Activated CD8-positive, alpha-beta T cell treated with anti-CD3 and anti-CD28 coated beads for 36 hours (primary cell): Measurements from ENCODE around the gene C12orf60. TPM values are rescaled to one million over a fixed set of nuclear protein-coding genes. Genes with fewer than 3 reads are reported as not detected.

Experiments used
- ATAC-seq: fragments of 200-7000 bp; cut with Tn5 transposase; one replicate; pipeline ENCODE4 v1.10.0; 2021; ENCODE audit warnings: mild to moderate bottlenecking, moderate library complexity
- CTCF ChIA-PET: fragments of 350-600 bp; sonication (Branson Sonifier 250); formaldehyde crosslinking; loops from one replicate; lab custom pipeline; 2021; ENCODE audit warnings: antibody characterized with exemption; lab: Charles Lee
- POLR2A ChIA-PET: fragments of 350-600 bp; sonication (Branson Sonifier 250); formaldehyde crosslinking; loops from one replicate; lab custom pipeline; 2021; ENCODE audit warnings: antibody characterized with exemption; lab: Charles Lee
- DNase-seq: peaks from one replicate; pipeline ENCODE4 v3.0.0-alpha.2; 2020
- H3K27ac Mint-ChIP-seq: one replicate; pipeline ENCODE4 v1.8.0; 2021; ENCODE audit warnings: mild to moderate bottlenecking, mixed read lengths
- H3K27me3 Mint-ChIP-seq: one replicate; pipeline ENCODE4 v1.8.0; 2021; ENCODE audit warnings: mixed read lengths
- H3K36me3 Mint-ChIP-seq: one replicate; pipeline ENCODE4 v1.8.0; 2021; ENCODE audit warnings: low read depth, mixed read lengths
- H3K4me1 Mint-ChIP-seq: one replicate; pipeline ENCODE4 v1.8.0; 2021; ENCODE audit warnings: low read depth, mixed read lengths
- H3K4me3 Mint-ChIP-seq: one replicate; pipeline ENCODE4 v1.8.0; 2021; ENCODE audit warnings: mild to moderate bottlenecking, moderate library complexity, mixed read lengths
- H3K9me3 Mint-ChIP-seq: one replicate; pipeline ENCODE4 v1.8.0; 2021; ENCODE audit warnings: mixed read lengths
- CTCF ChIP-seq: fragments of 200-600 bp; IDR thresholded peaks from one replicate; pipeline ENCODE4 v1.8.0; 2022; ENCODE audit warnings: antibody characterized with exemption, mild to moderate bottlenecking
- intact Hi-C: fragments of 100-400 bp; cut with micrococcal nuclease; formaldehyde crosslinking; loops from one replicate; pipeline ENCODE4 v1.10.0; 2022
- total RNA-seq, 2 experiments: library from RNA; stranded (reverse); gene quantifications; one replicate each; pipeline ENCODE4 v1.2.3, GENCODE V29; 2021

C12orf60 gene
- total RNA-seq, 2 experiments from 2014 or later: 3.3 to 4.2 TPM

- Mint-ChIP-seq H3K27ac (peak overlapping the region; percentile 91), H3K4me1 (peaks cover 33% of the 10 kb centered on the region)
These were observed 29.8 kb upstream of the C12orf60 start for GRCh38 chr12:14773685-14774073.

GRCh38 chr12:14774074-14774905 is 29.2 kb upstream of the C12orf60 start:
- Mint-ChIP-seq H3K27me3 (no peaks in the 10 kb centered on the region), H3K4me3 (peak overlapping the region; percentile 92), H3K27ac (peak overlapping the region; percentile 91), H3K36me3 (peaks cover 22% of the 10 kb centered on the region), H3K4me1 (peaks cover 30% of the 10 kb centered on the region), H3K9me3 (no peaks in the 10 kb centered on the region)
- peak; percentile 69 for ATAC-seq
- no peak for TF ChIP-seq CTCF
- ChIA-PET CTCF (interaction anchor here (0.6 to 3.9 kb wide), 15 partner anchors 10 to 536 kb away, joined by 3 to 17 read pairs (median 3); partner anchors contain the start of genes ATF7IP, C12orf60, RERG and WBP11), POLR2A (interaction anchor here (1.0 to 2.9 kb wide), 10 partner anchors 10 to 187 kb away, joined by 3 to 15 read pairs (median 4); partner anchors contain the start of genes ARHGDIB, C12orf60 and WBP11)
- DNase-seq: peak; percentile 96
- intact Hi-C loops: loop anchor here (1.0 to 5.0 kb wide), 3 partner anchors 28 to 382 kb away; partner anchors contain the start of gene ARHGDIB

More at GRCh38 chr12:14773685-14774073, 29.8 kb upstream of the C12orf60 start:
- intact Hi-C loops: loop anchor here (1.0 to 5.0 kb wide), 3 partner anchors 29 to 381 kb away; partner anchors contain the start of gene ARHGDIB
- peak overlapping the region; percentile 92 for H3K4me3 Mint-ChIP-seq
- H3K36me3 Mint-ChIP-seq: peaks cover 28% of the 10 kb centered on the region
- ChIA-PET CTCF (interaction anchor here (0.8 to 3.9 kb wide), 9 partner anchors 9 to 408 kb away, joined by 3 to 16 read pairs (median 4); partner anchors contain the start of genes ATF7IP, C12orf60 and WBP11), POLR2A (interaction anchor here (0.9 to 2.9 kb wide), 6 partner anchors 10 to 188 kb away, joined by 3 to 15 read pairs (median 6); partner anchors contain the start of genes ARHGDIB, C12orf60 and WBP11)
- H3K27me3 Mint-ChIP-seq: no peaks in the 10 kb centered on the region
- DNase-seq (no peak), ATAC-seq (peak; percentile 1)
- H3K9me3 Mint-ChIP-seq: no peaks in the 10 kb centered on the region
- no peak for TF ChIP-seq CTCF

GRCh38 chr12:14774906-14775635 is 28.4 kb upstream of the C12orf60 start:
- CTCF ChIA-PET: interaction anchor here (0.6 to 3.9 kb wide), 15 partner anchors 9 to 537 kb away, joined by 3 to 17 read pairs (median 3); partner anchors contain the start of genes C12orf60, RERG and WBP11
- peaks cover 30% of the 10 kb centered on the region for H3K4me1 Mint-ChIP-seq
- peak overlapping the region; percentile 91 for H3K27ac Mint-ChIP-seq

GRCh38 chr12:14775636-14775980 is 27.9 kb upstream of the C12orf60 start:
- intact Hi-C loops: loop anchor here (2.0 kb wide), 1 partner anchor 185 kb away; the partner anchor contains the start of gene ARHGDIB
- no peak for TF ChIP-seq CTCF
- peaks cover 9% of the 10 kb centered on the region for H3K36me3 Mint-ChIP-seq
- no peaks in the 10 kb centered on the region for H3K9me3 Mint-ChIP-seq
- H3K27ac Mint-ChIP-seq: peak overlapping the region; percentile 91
- DNase-seq (no peak), ATAC-seq (no peak)
- POLR2A ChIA-PET: interaction anchor here (0.9 to 2.5 kb wide), 7 partner anchors 8 to 216 kb away, joined by 3 to 14 read pairs (median 5); partner anchors contain the start of genes C12orf60 and WBP11
- peaks cover 34% of the 10 kb centered on the region for H3K4me1 Mint-ChIP-seq
- peak overlapping the region; percentile 92 for H3K4me3 Mint-ChIP-seq
- no peaks in the 10 kb centered on the region for H3K27me3 Mint-ChIP-seq
- CTCF ChIA-PET: interaction anchor here (1.2 to 3.9 kb wide), 8 partner anchors 9 to 446 kb away, joined by 3 to 17 read pairs (median 7); partner anchors contain the start of genes C12orf60, RERG and WBP11

More at GRCh38 chr12:14774906-14775635, 28.4 kb upstream of the C12orf60 start:
- no peaks in the 10 kb centered on the region for H3K27me3 Mint-ChIP-seq
- H3K4me3 Mint-ChIP-seq: peak overlapping the region; percentile 92
- POLR2A ChIA-PET: interaction anchor here (0.6 to 2.9 kb wide), 13 partner anchors 9 to 409 kb away, joined by 3 to 15 read pairs (median 4); partner anchors contain the start of genes ARHGDIB, C12orf60 and WBP11
- ATAC-seq (no peak), DNase-seq (peak; percentile 39)
- no peak for TF ChIP-seq CTCF
- peaks cover 15% of the 10 kb centered on the region for H3K36me3 Mint-ChIP-seq
- intact Hi-C loops: loop anchor here (1.0 to 5.0 kb wide), 3 partner anchors 27 to 383 kb away; partner anchors contain the start of gene ARHGDIB
- no peaks in the 10 kb centered on the region for H3K9me3 Mint-ChIP-seq
